HG02884 (cell line): ENCODE results near the gene SNAI1.
"Not testable (repeated sequence)": the region's sequence is repeated elsewhere in the genome, so short reads cannot be mapped to it uniquely, and the experiment has no call there.

Source experiments
- ATAC-seq: cut with Tn5 transposase; IDR thresholded peaks from one replicate; pipeline ENCODE4 v1.9.1; 2021; ENCODE audit warnings: mild to moderate bottlenecking, moderate library complexity; ENCODE audit not compliant: unreplicated experiment

Gene SNAI1

GRCh38 chr20:49985617-49986016 is 2.8 kb downstream of the SNAI1 start:
- no peak for ATAC-seq

- ATAC-seq = no peak
Measured at GRCh38 chr20:49986049-49986448, 3.3 kb downstream of the SNAI1 start.

- no peak for ATAC-seq
Measured at GRCh38 chr20:49987015-49987867, 4.5 kb downstream of the SNAI1 start.

- no peak for ATAC-seq
Measured at GRCh38 chr20:49987868-49988690, 5.3 kb downstream of the SNAI1 start.

GRCh38 chr20:49989234-49990065 is 6.7 kb downstream of the SNAI1 start:
- ATAC-seq = no peak

GRCh38 chr20:49990271-49990720 is 7.5 kb downstream of the SNAI1 start:
- no peak for ATAC-seq

- ATAC-seq = no peak
Measured at GRCh38 chr20:49993301-49993751, 10.5 kb downstream of the SNAI1 start.

- ATAC-seq = no peak
Measured at GRCh38 chr20:49995586-49995985, 12.8 kb downstream of the SNAI1 start.

GRCh38 chr20:49998478-49999188 is 15.9 kb downstream of the SNAI1 start:
- not testable (repeated sequence) for ATAC-seq

- no peak for ATAC-seq
Measured at GRCh38 chr20:49999329-49999728, 16.5 kb downstream of the SNAI1 start.

GRCh38 chr20:50000548-50001222 is 17.9 kb downstream of the SNAI1 start:
- not testable (repeated sequence) for ATAC-seq

GRCh38 chr20:50001784-50002311 is 19.1 kb downstream of the SNAI1 start:
- ATAC-seq = no peak

GRCh38 chr20:50003253-50003656 is 20.5 kb downstream of the SNAI1 start:
- ATAC-seq = no peak

- ATAC-seq = no peak
Measured at GRCh38 chr20:50004229-50004628, 21.4 kb downstream of the SNAI1 start.

- no peak for ATAC-seq
Measured at GRCh38 chr20:50005471-50005981, 22.7 kb downstream of the SNAI1 start.

GRCh38 chr20:50007369-50007768 is 24.6 kb downstream of the SNAI1 start:
- no peak for ATAC-seq

- ATAC-seq = no peak
Measured at GRCh38 chr20:50008007-50008406, 25.2 kb downstream of the SNAI1 start.

GRCh38 chr20:50009521-50010454 is 27.0 kb downstream of the SNAI1 start:
- ATAC-seq = no peak
